GM12878 (cell line): Measurements from ENCODE around the gene KRT72. TPM values are rescaled to one million over a fixed set of nuclear protein-coding genes. Genes with fewer than 3 reads are reported as not detected.

Source experiments
- ATAC-seq: fragments of 200-7000 bp; cut with Tn5 transposase; 3 replicates; pipeline ENCODE4 v1.9.1; 2020; ENCODE audit warnings: mild to moderate bottlenecking, moderate library complexity
- BruUV-seq: library from RNA; stranded (reverse); fragments of 400-500 nt; replicated peaks from 2 replicates; lab custom pipeline; 2021; lab: Mats Ljungman, UMichigan
- CTCF ChIA-PET: fragments of 300-600 bp; sonication (Branson Sonifier 250); formaldehyde crosslinking; extraction: SDS; loops from one replicate; lab custom pipeline; 2021; ENCODE audit warnings: inconsistent platforms; lab: Yijun Ruan, JAX
- POLR2A ChIA-PET: fragments of 350-600 bp; formaldehyde crosslinking; extraction: SDS; loops from one replicate; lab custom pipeline; 2021; ENCODE audit warnings: inconsistent platforms; lab: Charles Lee
- RAD21 ChIA-PET: fragments of 300-600 bp; sonication (Branson Sonifier 250); formaldehyde crosslinking; loops from one replicate; lab custom pipeline; 2023; ENCODE audit warnings: antibody characterized with exemption; ENCODE audit not compliant: unreplicated experiment; lab: Charles Lee
- SMC1A ChIA-PET: fragments of 300-600 bp; sonication (Branson Sonifier 250); formaldehyde crosslinking; loops from one replicate; lab custom pipeline; 2023; ENCODE audit not compliant: unreplicated experiment, uncharacterized antibody; lab: Charles Lee
- DNase-seq: peaks from one replicate; pipeline ENCODE4 v3.0.0-alpha.2; 2011; ENCODE audit warnings: low read depth, low spot score
- FAIRE-seq: peaks from 3 replicates; lab custom pipeline; 2011; peaks lifted over from hg19 to GRCh38; lab: Jason Lieb, UNC
- H2AFZ ChIP-seq: 2 replicates; pipeline ENCODE4 v1.6.0; 2011; ENCODE audit warnings: low read depth, low read length, control low read depth; ENCODE audit not compliant: control insufficient read depth
- H3K27ac ChIP-seq: 2 replicates; pipeline ENCODE4 v1.5.1; 2011; ENCODE audit warnings: control low read depth; ENCODE audit not compliant: control insufficient read depth, insufficient read depth
- H3K27me3 ChIP-seq, 2 experiments: replicated peaks in 1 of 2; 2 replicates each; pipeline versions ENCODE4 v1.6.0 to v1.6.1; 2011; ENCODE audit warnings: low read length in 1 of 2; ENCODE audit not compliant: control insufficient read depth in 2 of 2, insufficient read depth in 2 of 2
- H3K36me3 ChIP-seq, 2 experiments: 2 replicates each; pipeline ENCODE4 v1.5.1; 2011; ENCODE audit warnings: low read length in 1 of 2; ENCODE audit not compliant: control insufficient read depth in 2 of 2, insufficient read depth in 2 of 2
- H3K4me1 ChIP-seq: 2 replicates; pipeline ENCODE4 v1.6.1; 2011; ENCODE audit warnings: mild to moderate bottlenecking, low read length, moderate library complexity, mixed read lengths; ENCODE audit not compliant: control insufficient read depth, insufficient read depth
- H3K4me2 ChIP-seq: 2 replicates; pipeline ENCODE4 v1.6.0; 2011; ENCODE audit warnings: control low read depth; ENCODE audit not compliant: control insufficient read depth, insufficient read depth
- H3K4me3 ChIP-seq: fragments of 200-600 bp; sonication (generic); 2 replicates; pipeline ENCODE4 v1.5.1; 2016
- H3K79me2 ChIP-seq: 2 replicates; pipeline ENCODE4 v1.6.0; 2011; ENCODE audit warnings: low read length; ENCODE audit not compliant: control insufficient read depth, insufficient read depth
- H3K9ac ChIP-seq: 2 replicates; pipeline ENCODE4 v1.8.0; 2011; ENCODE audit warnings: low read length, control low read depth, mixed read lengths; ENCODE audit not compliant: control insufficient read depth, insufficient read depth
- H3K9me3 ChIP-seq: replicated peaks from 3 replicates; pipeline ENCODE4 v1.5.1; 2011; ENCODE audit warnings: mild to moderate bottlenecking, low read length; ENCODE audit not compliant: control insufficient read depth, insufficient read depth
- H4K20me1 ChIP-seq: 2 replicates; pipeline ENCODE4 v1.6.0; 2011; ENCODE audit not compliant: control insufficient read depth, insufficient read depth
- ATF2 ChIP-seq: IDR thresholded peaks from 2 replicates; pipeline ENCODE4 v1.6.1; 2012; ENCODE audit warnings: low read length, inconsistent platforms
- ATF7 ChIP-seq: fragments of 450-650 bp; IDR thresholded peaks from 2 replicates; pipeline ENCODE4 v1.6.1; 2016; ENCODE audit warnings: low read depth, mild to moderate bottlenecking
- CBX3 ChIP-seq: fragments of 200-600 bp; sonication (generic); IDR thresholded peaks from 2 replicates; pipeline ENCODE4 v1.6.1; 2016; ENCODE audit warnings: low read depth, borderline replicate concordance
- CREM ChIP-seq: IDR thresholded peaks from 2 replicates; pipeline ENCODE4 v1.6.1; 2014; ENCODE audit warnings: antibody characterized with exemption, low read depth
- EED ChIP-seq: sonication (generic); IDR thresholded peaks from 2 replicates; pipeline ENCODE4 v1.6.1; 2016; ENCODE audit warnings: antibody characterized with exemption, low read depth
- ESRRA ChIP-seq: IDR thresholded peaks from 2 replicates; pipeline ENCODE4 v1.6.1; 2012; ENCODE audit warnings: mild to moderate bottlenecking, low read length, improper control_type of control experiment
- EZH2 ChIP-seq: IDR thresholded peaks from 2 replicates; pipeline ENCODE4 v1.6.1; 2012; ENCODE audit warnings: low read depth, mild to moderate bottlenecking, control low read depth, inconsistent platforms, low read length, borderline replicate concordance; ENCODE audit not compliant: control insufficient read depth
- FOXK2 ChIP-seq: fragments of 450-650 bp; IDR thresholded peaks from 2 replicates; pipeline ENCODE4 v1.6.1; 2017; ENCODE audit warnings: mild to moderate bottlenecking, moderate library complexity
- KLF5 ChIP-seq: fragments of 450-650 bp; IDR thresholded peaks from 2 replicates; pipeline ENCODE4 v1.6.1; 2014; ENCODE audit warnings: mild to moderate bottlenecking; ENCODE audit not compliant: partially characterized antibody
- NBN ChIP-seq: fragments of 450-650 bp; IDR thresholded peaks from 2 replicates; pipeline ENCODE4 v1.6.1; 2016
- NFYA ChIP-seq: IDR thresholded peaks from 2 replicates; pipeline ENCODE4 v1.6.1; 2011; ENCODE audit warnings: low read depth, mild to moderate bottlenecking, low read length, improper control_type of control experiment, borderline replicate concordance
- NRF1 ChIP-seq: conservative IDR thresholded peaks from 2 replicates; pipeline ENCODE4 v1.6.1; 2011; ENCODE audit warnings: mild to moderate bottlenecking, low read depth, low read length, improper control_type of control experiment
- POLR2AphosphoS2 ChIP-seq: IDR thresholded peaks from 2 replicates; pipeline ENCODE4 v1.6.1; 2011; ENCODE audit warnings: low read depth, mild to moderate bottlenecking, low read length, improper control_type of control experiment, moderate library complexity
- RUNX3 ChIP-seq: IDR thresholded peaks from 2 replicates; pipeline ENCODE4 v1.6.1; 2012; ENCODE audit warnings: low read length, inconsistent platforms
- ZNF217 ChIP-seq: fragments of 450-650 bp; IDR thresholded peaks from 2 replicates; pipeline ENCODE4 v1.6.1; 2017; ENCODE audit warnings: antibody characterized with exemption, mild to moderate bottlenecking
- ZSCAN29 ChIP-seq: fragments of 450-650 bp; IDR thresholded peaks from 2 replicates; pipeline ENCODE4 v1.6.1; 2017; ENCODE audit warnings: mild to moderate bottlenecking, moderate library complexity
- WGBS: methylation state at CpG from one replicate; pipeline ENCODE4 v1.1.6; 2016; ENCODE audit warnings: low lambda C conversion rate; ENCODE audit not compliant: insufficient replicate concordance, insufficient coverage; ENCODE audit errors: missing lambda C conversion rate; 5-methylcytosine and 5-hydroxymethylcytosine counted together
- in situ Hi-C: fragments of 300-500 bp; cut with MboI; formaldehyde crosslinking; loops from 9 replicates; pipeline ENCODE4 v1.14.3; 2018; ENCODE audit warnings: mixed read lengths
- intact Hi-C: fragments of 100-400 bp; cut with micrococcal nuclease; formaldehyde crosslinking; loops from one replicate; pipeline ENCODE4 v1.14.2; 2022; ENCODE audit not compliant: unreplicated experiment
- polyA plus RNA-seq, 11 experiments: library from polyadenylated mRNA; depleted of rRNA in 4 of 11; unstranded in 6 of 11; stranded (reverse) in 5 of 11; fragments of >200 nt; fragmentation: Nextera tagmentation in 4 of 11; fragmentation: Illumina TruSeq in 1 of 11; extraction: Ambion mirVana in 4 of 11; extraction: Trizol in 1 of 11; gene quantifications; 1 replicate in 1 of 11; 2 replicates in 10 of 11; pipeline versions ENCODE4 v1.2.1 to v1.2.3, GENCODE V29; 2011 to 2016; ENCODE audit warnings: inconsistent platforms in 2 of 11, missing spikeins in 2 of 11, low read depth in 1 of 11
- total RNA-seq, 4 experiments: library from RNA; depleted of rRNA in 3 of 4; stranded (reverse); fragments of >200 nt in 3 of 4; fragmentation: Illumina TruSeq in 1 of 4; extraction: Trizol in 1 of 4; gene quantifications; 2 replicates each; pipeline versions ENCODE4 v1.2.1 to v1.2.3, GENCODE V29; 2013 to 2021
- TF ChIP-seq, protein P1 (sequence below): fragments of 450-650 bp; IDR thresholded peaks from 2 replicates; pipeline ENCODE4 v1.6.1; 2018; ENCODE audit warnings: mild to moderate bottlenecking, low read depth, moderate library complexity; ENCODE audit not compliant: partially characterized antibody

The KRT72 gene
- total and polyA plus RNA-seq, 10 of the 15 experiments (the other 5 are each of a cell fraction or from before 2014, with no cell fraction given), result not detected

GRCh38 chr12:52649066-52649465, 47.8 kb upstream of the KRT72 start:
- TF ChIP-seq, protein P1, sequence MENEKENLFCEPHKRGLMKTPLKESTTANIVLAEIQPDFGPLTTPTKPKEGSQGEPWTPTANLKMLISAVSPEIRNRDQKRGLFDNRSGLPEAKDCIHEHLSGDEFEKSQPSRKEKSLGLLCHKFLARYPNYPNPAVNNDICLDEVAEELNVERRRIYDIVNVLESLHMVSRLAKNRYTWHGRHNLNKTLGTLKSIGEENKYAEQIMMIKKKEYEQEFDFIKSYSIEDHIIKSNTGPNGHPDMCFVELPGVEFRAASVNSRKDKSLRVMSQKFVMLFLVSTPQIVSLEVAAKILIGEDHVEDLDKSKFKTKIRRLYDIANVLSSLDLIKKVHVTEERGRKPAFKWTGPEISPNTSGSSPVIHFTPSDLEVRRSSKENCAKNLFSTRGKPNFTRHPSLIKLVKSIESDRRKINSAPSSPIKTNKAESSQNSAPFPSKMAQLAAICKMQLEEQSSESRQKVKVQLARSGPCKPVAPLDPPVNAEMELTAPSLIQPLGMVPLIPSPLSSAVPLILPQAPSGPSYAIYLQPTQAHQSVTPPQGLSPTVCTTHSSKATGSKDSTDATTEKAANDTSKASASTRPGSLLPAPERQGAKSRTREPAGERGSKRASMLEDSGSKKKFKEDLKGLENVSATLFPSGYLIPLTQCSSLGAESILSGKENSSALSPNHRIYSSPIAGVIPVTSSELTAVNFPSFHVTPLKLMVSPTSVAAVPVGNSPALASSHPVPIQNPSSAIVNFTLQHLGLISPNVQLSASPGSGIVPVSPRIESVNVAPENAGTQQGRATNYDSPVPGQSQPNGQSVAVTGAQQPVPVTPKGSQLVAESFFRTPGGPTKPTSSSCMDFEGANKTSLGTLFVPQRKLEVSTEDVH, result no peak
- TF ChIP-seq ATF7 (no peak), FOXK2 (no peak), ZSCAN29 (no peak), POLR2AphosphoS2 (no peak), ESRRA (no peak), ATF2 (no peak), EZH2 (no peak), KLF5 (no peak), EED (no peak), NFYA (no peak), CBX3 (no peak), RUNX3 (no peak), CREM (no peak), ZNF217 (no peak), NRF1 (no peak), NBN (no peak)
- intact Hi-C loops, result no loop called here
- H2AFZ ChIP-seq, result no peak overlapping the region
- ATAC-seq (no peak), DNase-seq (no peak), FAIRE-seq (no peak)
- no peak overlapping the region for H3K9ac ChIP-seq
- POLR2A ChIA-PET, result no interaction called here
- in situ Hi-C loops, result no loop called here
- BruUV-seq, result no TSS peak
- RAD21 ChIA-PET, result no interaction called here
- no peak overlapping the region for H3K4me2 ChIP-seq
- no peaks in the 10 kb centered on the region for H3K79me2 ChIP-seq
- H4K20me1 ChIP-seq, result no peaks in the 10 kb centered on the region; the same call in 1 of the 2 replicates
- 0% methylated on average over 6 of the region's 6 CpGs for WGBS
- peaks cover 2 to 3% of the 10 kb centered on the region in 2 experiments; a peak in 2 of 4 replicates for H3K27me3 ChIP-seq
- CTCF ChIA-PET, result no interaction called here
- no peak overlapping the region for H3K27ac ChIP-seq
- SMC1A ChIA-PET, result no interaction called here
- H3K4me1 ChIP-seq, result no peaks in the 10 kb centered on the region
- no peak overlapping the region for H3K4me3 ChIP-seq
- H3K36me3 ChIP-seq, result no peaks in the 10 kb centered on the region
- H3K9me3 ChIP-seq, result no peaks in the 10 kb centered on the region
